OCI-LY3 (cell line): ENCODE results near the gene ABCG1.

Experiments
- H2AFZ ChIP-seq: fragments of 200-600, 300-600 bp; shearing (Covaris generic); 2 replicates; pipeline ENCODE4 v1.6.0; 2014; ENCODE audit warnings: antibody characterized with exemption, low read depth, low read length
- H3K27ac ChIP-seq: fragments of 200-600, 300-600 bp; sonication (generic); 2 replicates; pipeline ENCODE4 v1.5.1; 2014; ENCODE audit warnings: mild to moderate bottlenecking, low read length, moderate library complexity, mixed read lengths
- H3K27me3 ChIP-seq: fragments of 200-600, 300-600 bp; sonication (generic); 2 replicates; pipeline ENCODE4 v1.6.1; 2014; ENCODE audit warnings: low read depth, low read length, mixed read lengths
- H3K36me3 ChIP-seq: fragments of 200-600, 300-600 bp; sonication (generic); replicated peaks from 2 replicates; pipeline ENCODE3; 2014; ENCODE audit warnings: low read depth, low read length, mixed read lengths
- H3K4me1 ChIP-seq: fragments of 300-600, 200-600 bp; sonication (generic); 2 replicates; pipeline ENCODE4 v1.6.1; 2014; ENCODE audit warnings: low read length, mixed read lengths
- H3K4me2 ChIP-seq: fragments of 200-600, 300-600 bp; sonication (generic); 2 replicates; pipeline ENCODE4 v1.6.1; 2014; ENCODE audit warnings: low read length, mixed read lengths
- H3K4me3 ChIP-seq: fragments of 300-600, 200-600 bp; sonication (generic); 2 replicates; pipeline ENCODE4 v1.5.1; 2014; ENCODE audit warnings: antibody characterized with exemption, mild to moderate bottlenecking, low read length, moderate library complexity
- H3K79me2 ChIP-seq: fragments of 300-600, 200-600 bp; shearing (Covaris generic); 2 replicates; pipeline ENCODE4 v1.6.1; 2014; ENCODE audit warnings: mild to moderate bottlenecking, low read length, mixed read lengths
- H3K9ac ChIP-seq: fragments of 300-600, 200-600 bp; shearing (Covaris generic); 2 replicates; pipeline ENCODE4 v1.6.0; 2014; ENCODE audit warnings: mild to moderate bottlenecking, low read length, moderate library complexity
- H3K9me3 ChIP-seq: fragments of 200-600, 300-600 bp; shearing (Covaris generic); 2 replicates; pipeline ENCODE4 v1.6.1; 2014; ENCODE audit warnings: low read length, mixed read lengths; ENCODE audit not compliant: insufficient read depth
- H4K20me1 ChIP-seq: fragments of 200-600, 300-600 bp; sonication (generic); 2 replicates; pipeline ENCODE4 v1.6.1; 2016; ENCODE audit warnings: low read length, mixed read lengths; ENCODE audit not compliant: insufficient read depth
- CTCF ChIP-seq: fragments of 200-600, 300-600 bp; sonication (generic); IDR thresholded peaks from 2 replicates; pipeline ENCODE4 v1.5.1; 2014; ENCODE audit warnings: antibody characterized with exemption, low read length, low read depth
- EZH2phosphoT487 ChIP-seq: fragments of 200-600 bp; shearing (Covaris generic); IDR thresholded peaks from 2 replicates; pipeline ENCODE4 v1.6.1; 2018; ENCODE audit warnings: antibody characterized with exemption, mixed run types, low read depth

ABCG1 gene

GRCh38 chr21:42235593-42235992 lies 16.7 kb downstream of the ABCG1 start:
- Histone ChIP-seq H3K36me3 (no peaks in the 10 kb centered on the region), H3K27me3 (peaks cover 4% of the 10 kb centered on the region; the same call in 1 of the 2 replicates), H3K4me3 (no peak overlapping the region), H3K4me2 (peak overlapping the region; percentile 97; the same call in 1 of the 2 replicates), H3K9ac (no peak overlapping the region), H2AFZ (no peak overlapping the region), H3K79me2 (no peaks in the 10 kb centered on the region), H3K27ac (no peak overlapping the region), H4K20me1 (no peaks in the 10 kb centered on the region), H3K4me1 (peaks cover 63% of the 10 kb centered on the region), H3K9me3 (no peaks in the 10 kb centered on the region; the same call in 1 of the 2 replicates)
- no peak for TF ChIP-seq EZH2phosphoT487
- no peak for TF ChIP-seq CTCF

- H3K9ac ChIP-seq: no peak overlapping the region
- no peak overlapping the region for H3K27ac ChIP-seq
- peaks cover 63% of the 10 kb centered on the region for H3K4me1 ChIP-seq
- no peaks in the 10 kb centered on the region for H4K20me1 ChIP-seq
- no peaks in the 10 kb centered on the region for H3K79me2 ChIP-seq
- no peak overlapping the region for H3K4me3 ChIP-seq
- H3K36me3 ChIP-seq: no peaks in the 10 kb centered on the region
- peaks cover 4% of the 10 kb centered on the region; the same call in 1 of the 2 replicates for H3K27me3 ChIP-seq
- no peak overlapping the region for H2AFZ ChIP-seq
- H3K9me3 ChIP-seq: no peaks in the 10 kb centered on the region; the same call in 1 of the 2 replicates
- TF ChIP-seq CTCF (no peak), EZH2phosphoT487 (no peak)
- H3K4me2 ChIP-seq: no peak overlapping the region
Measured at GRCh38 chr21:42236014-42236413, 17.1 kb downstream of the ABCG1 start.

GRCh38 chr21:42236693-42237092 lies 17.8 kb downstream of the ABCG1 start:
- H3K4me2 ChIP-seq: no peak overlapping the region
- no peaks in the 10 kb centered on the region for H3K79me2 ChIP-seq
- H2AFZ ChIP-seq: no peak overlapping the region
- no peak overlapping the region for H3K4me3 ChIP-seq
- H3K27me3 ChIP-seq: peaks cover 4% of the 10 kb centered on the region; the same call in 1 of the 2 replicates
- TF ChIP-seq CTCF: no peak
- no peak for TF ChIP-seq EZH2phosphoT487
- peaks cover 60% of the 10 kb centered on the region for H3K4me1 ChIP-seq
- H3K9me3 ChIP-seq: no peaks in the 10 kb centered on the region; the same call in 1 of the 2 replicates
- no peaks in the 10 kb centered on the region for H4K20me1 ChIP-seq
- no peaks in the 10 kb centered on the region for H3K36me3 ChIP-seq
- no peak overlapping the region for H3K27ac ChIP-seq
- H3K9ac ChIP-seq: no peak overlapping the region

GRCh38 chr21:42237161-42237560 lies 18.2 kb downstream of the ABCG1 start:
- TF ChIP-seq CTCF (no peak), EZH2phosphoT487 (no peak)
- H3K9me3 ChIP-seq: no peaks in the 10 kb centered on the region; the same call in 1 of the 2 replicates
- no peaks in the 10 kb centered on the region for H4K20me1 ChIP-seq
- no peak overlapping the region for H3K9ac ChIP-seq
- H3K79me2 ChIP-seq: no peaks in the 10 kb centered on the region
- no peak overlapping the region for H3K27ac ChIP-seq
- no peak overlapping the region for H3K4me3 ChIP-seq
- no peak overlapping the region for H3K4me2 ChIP-seq
- H2AFZ ChIP-seq: no peak overlapping the region
- H3K27me3 ChIP-seq: peaks cover 4% of the 10 kb centered on the region; the same call in 1 of the 2 replicates
- H3K4me1 ChIP-seq: peaks cover 55% of the 10 kb centered on the region
- no peaks in the 10 kb centered on the region for H3K36me3 ChIP-seq
